Liver (tissue), 3 donors: ENCODE results near the gene CLC.

Source experiments
- CTCF ChIP-seq: fragments of 150-350 bp; IDR thresholded peaks from 2 replicates; pipeline ENCODE4 v1.5.1; 2017; ENCODE audit warnings: improper control_type of control experiment, low read depth, low read length; ENCODE audit not compliant: missing input control
- JUND ChIP-seq, 2 donors: IDR thresholded peaks; 2 replicates each; pipeline ENCODE4 v1.6.1; 2016; ENCODE audit warnings: antibody characterized with exemption in 2 of 2
- donor health status: healthy.
- donor health status: healthy.

DNA sequence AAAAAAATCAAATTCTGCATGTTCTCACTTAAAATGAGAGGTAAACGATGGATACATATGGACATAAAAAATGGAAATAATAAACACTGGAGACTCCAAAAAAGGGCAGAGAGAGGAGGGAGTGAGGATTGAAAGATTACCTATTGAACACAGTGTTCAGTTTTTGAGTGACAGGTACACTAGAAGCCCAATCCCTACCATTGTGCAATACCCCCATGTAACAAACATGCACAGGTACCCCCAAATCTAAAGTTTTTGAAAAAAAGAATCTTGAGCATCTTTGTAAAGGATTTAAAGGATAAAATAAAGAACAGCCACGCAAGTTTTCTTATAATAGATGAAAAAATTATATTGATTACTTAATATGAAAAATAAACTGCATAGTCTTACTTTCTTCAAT is 16.7 kb upstream of the CLC start:
- TF ChIP-seq CTCF (no peak), JUND (IDR thresholded peaks at IDR 0.05) (no peak)
